ENCODE measurements around the gene STIM2. TPM values are rescaled to one million over a fixed set of nuclear protein-coding genes. Genes with fewer than 3 reads are reported as not detected.

STIM2 gene
- polyA plus RNA-seq, 1 donor (not counting 4 experiments of a cell fraction or from before 2014, with no cell fraction given): 20.7 TPM

- no peaks in the 10 kb centered on the region for H3K36me3 ChIP-seq (ENCODE audit: control insufficient read depth in 2 of 2, extremely low read depth in 1 of 2, insufficient read depth in 2 of 2, low read length in 2 of 2)
- no peak overlapping the region for H3K27ac ChIP-seq (ENCODE audit: control insufficient read depth, insufficient read depth, low read length)
- no peaks in the 10 kb centered on the region for H4K20me1 ChIP-seq (ENCODE audit: control insufficient read depth, extremely low read depth, insufficient read depth, low read length)
- no peak overlapping the region for H3K4me3 ChIP-seq (ENCODE audit: control insufficient read depth in 2 of 3, extremely low read depth in 1 of 3, insufficient read depth in 2 of 3, low read depth in 1 of 3, low read length in 3 of 3)
- H3K4me1 ChIP-seq (ENCODE audit: control insufficient read depth, extremely low read depth, insufficient read depth, low read length): peaks cover 3% of the 10 kb centered on the region
- no peaks in the 10 kb centered on the region for H3K9me1 ChIP-seq (ENCODE audit: control insufficient read depth, extremely low read depth, insufficient read depth, low read length)
- H2AFZ ChIP-seq (ENCODE audit: control insufficient read depth, low read length): no peak overlapping the region
- no peak for TF ChIP-seq CTCF (optimal IDR thresholded peaks at IDR 0.05 in 1 of 3, IDR thresholded peaks at IDR 0.05 in 1 of 3, conservative IDR thresholded peaks at IDR 0.05 in 1 of 3; ENCODE audit: extremely low read depth in 1 of 3, insufficient read depth in 2 of 3, low read length in 3 of 3)
- TF ChIP-seq EZH2 (IDR thresholded peaks at IDR 0.05; ENCODE audit: low read length): no peak
- no peaks in the 10 kb centered on the region for H3K9me3 ChIP-seq (ENCODE audit: control insufficient read depth, low read depth, low read length)
- no peak overlapping the region for H3K4me2 ChIP-seq (ENCODE audit: control insufficient read depth, extremely low read depth, insufficient read depth, low read depth, low read length)
- DNase-seq (ENCODE audit: low read depth, low spot score) (no peak), FAIRE-seq (no peak)
- H3K27me3 ChIP-seq (ENCODE audit: control insufficient read depth, extremely low read depth, insufficient read depth, low read length): no peaks in the 10 kb centered on the region
- dilution Hi-C loops (cut with MboI; ENCODE audit: extremely low pct_ligation_motif_present, low sequenced_read_pairs): no loop called here
- H3K9ac ChIP-seq (ENCODE audit: control insufficient read depth, extremely low read depth, insufficient read depth, low read length): no peak overlapping the region
- peaks cover 38% of the 10 kb centered on the region for H3K79me2 ChIP-seq (ENCODE audit: control insufficient read depth, insufficient read depth, low read length)
These were observed 4.3 kb downstream of the STIM2 start for GRCh38 chr4:26864899-26865298.

- no peaks in the 10 kb centered on the region for H3K36me3 ChIP-seq (ENCODE audit: control insufficient read depth in 2 of 2, extremely low read depth in 1 of 2, insufficient read depth in 2 of 2, low read length in 2 of 2)
- H3K4me2 ChIP-seq (ENCODE audit: control insufficient read depth, extremely low read depth, insufficient read depth, low read depth, low read length): no peak overlapping the region
- H3K27me3 ChIP-seq (ENCODE audit: control insufficient read depth, extremely low read depth, insufficient read depth, low read length): no peaks in the 10 kb centered on the region
- TF ChIP-seq CTCF (optimal IDR thresholded peaks at IDR 0.05 in 1 of 3, IDR thresholded peaks at IDR 0.05 in 1 of 3, conservative IDR thresholded peaks at IDR 0.05 in 1 of 3; ENCODE audit: extremely low read depth in 1 of 3, insufficient read depth in 2 of 3, low read length in 3 of 3) (no peak), EZH2 (IDR thresholded peaks at IDR 0.05; ENCODE audit: low read length) (no peak)
- H3K9ac ChIP-seq (ENCODE audit: control insufficient read depth, extremely low read depth, insufficient read depth, low read length): no peak overlapping the region
- H2AFZ ChIP-seq (ENCODE audit: control insufficient read depth, low read length): no peak overlapping the region
- H3K4me1 ChIP-seq (ENCODE audit: control insufficient read depth, extremely low read depth, insufficient read depth, low read length): peaks cover 3% of the 10 kb centered on the region
- H3K4me3 ChIP-seq (ENCODE audit: control insufficient read depth in 2 of 3, extremely low read depth in 1 of 3, insufficient read depth in 2 of 3, low read depth in 1 of 3, low read length in 3 of 3): no peak overlapping the region
- DNase-seq (ENCODE audit: low read depth, low spot score) (no peak), FAIRE-seq (no peak)
- H3K79me2 ChIP-seq (ENCODE audit: control insufficient read depth, insufficient read depth, low read length): peaks cover 38% of the 10 kb centered on the region
- H3K9me3 ChIP-seq (ENCODE audit: control insufficient read depth, low read depth, low read length): no peaks in the 10 kb centered on the region
- no peaks in the 10 kb centered on the region for H3K9me1 ChIP-seq (ENCODE audit: control insufficient read depth, extremely low read depth, insufficient read depth, low read length)
- H3K27ac ChIP-seq (ENCODE audit: control insufficient read depth, insufficient read depth, low read length): no peak overlapping the region
- dilution Hi-C loops (cut with MboI; ENCODE audit: extremely low pct_ligation_motif_present, low sequenced_read_pairs): no loop called here
- no peaks in the 10 kb centered on the region for H4K20me1 ChIP-seq (ENCODE audit: control insufficient read depth, extremely low read depth, insufficient read depth, low read length)
These were observed 5.6 kb downstream of the STIM2 start for GRCh38 chr4:26866203-26866602.

All from keratinocyte (primary cell).